Fibroblast of lung (primary cell): Measurements from ENCODE around the gene ZC3H12C. TPM values are rescaled to one million over a fixed set of nuclear protein-coding genes. Genes with fewer than 3 reads are reported as not detected.

Experiments
- DNase-seq, 2 donors: peaks; one replicate each; pipeline versions ENCODE4 v3.0.0 to v3.0.0-alpha.2; 2010; ENCODE audit warnings: low read depth in 2 of 2
- H2AFZ ChIP-seq: 2 replicates; pipeline ENCODE4 v1.5.1; 2012; ENCODE audit warnings: low read length, control low read depth, inconsistent platforms
- H3K27ac ChIP-seq: 2 replicates; pipeline ENCODE4 v1.5.1; 2011; ENCODE audit warnings: low read length, control low read depth; ENCODE audit not compliant: insufficient read depth
- H3K27me3 ChIP-seq: 2 replicates; pipeline ENCODE4 v1.5.1; 2011; ENCODE audit warnings: mild to moderate bottlenecking, low read length; ENCODE audit not compliant: control insufficient read depth, insufficient read depth
- H3K36me3 ChIP-seq: 2 replicates; pipeline ENCODE4 v1.5.1; 2011; ENCODE audit warnings: low read length; ENCODE audit not compliant: control insufficient read depth, insufficient read depth
- H3K4me1 ChIP-seq: 2 replicates; pipeline ENCODE4 v1.5.1; 2011; ENCODE audit warnings: low read length; ENCODE audit not compliant: control insufficient read depth, insufficient read depth; ENCODE audit errors: extremely low read depth
- H3K4me2 ChIP-seq: 2 replicates; pipeline ENCODE4 v1.5.1; 2011; ENCODE audit warnings: low read length, control low read depth; ENCODE audit not compliant: insufficient read depth; ENCODE audit errors: extremely low read depth
- H3K4me3 ChIP-seq, 4 experiments: fragments of 200-600 bp in 1 of 4; sonication (generic) in 1 of 4; replicated peaks in 1 of 4; 2 replicates each; pipeline ENCODE4 v1.5.1; 2011 to 2016; ENCODE audit warnings: low read length in 4 of 4, low read depth in 3 of 4, mild to moderate bottlenecking in 3 of 4, control low read depth in 2 of 4, inconsistent platforms in 1 of 4, mixed read lengths in 1 of 4; ENCODE audit not compliant: insufficient read depth in 1 of 4; ENCODE audit errors: control extremely low read depth in 1 of 4
- H3K79me2 ChIP-seq: 2 replicates; pipeline ENCODE4 v1.5.1; 2012; ENCODE audit warnings: mild to moderate bottlenecking, low read length, inconsistent platforms; ENCODE audit not compliant: control insufficient read depth, insufficient read depth
- H3K9ac ChIP-seq: 2 replicates; pipeline ENCODE4 v1.5.1; 2011; ENCODE audit warnings: mild to moderate bottlenecking, low read length, control low read depth; ENCODE audit not compliant: insufficient read depth
- H3K9me3 ChIP-seq: 2 replicates; pipeline ENCODE4 v1.5.1; 2012; ENCODE audit warnings: low read depth, low read length; ENCODE audit not compliant: control insufficient read depth, insufficient read depth
- H4K20me1 ChIP-seq: 2 replicates; pipeline ENCODE4 v1.5.1; 2011; ENCODE audit warnings: low read length; ENCODE audit not compliant: control insufficient read depth, insufficient read depth; ENCODE audit errors: extremely low read depth
- EZH2 ChIP-seq: IDR thresholded peaks from 2 replicates; pipeline ENCODE4 v1.5.1; 2012; ENCODE audit warnings: low read length, control low read depth, mild to moderate bottlenecking; ENCODE audit errors: missing control alignments
- polyA plus RNA-seq, 2 donors: library from polyadenylated mRNA; depleted of rRNA in 1 of 2; stranded (reverse) in 1 of 2; unstranded in 1 of 2; fragments of >200 nt; gene quantifications; 2 replicates each; pipeline ENCODE4 v1.2.1, GENCODE V29; 2011 to 2012; ENCODE audit warnings: missing spikeins in 1 of 2
- total RNA-seq: library from RNA; depleted of rRNA; stranded (reverse); fragments of >200 nt; gene quantifications from 2 replicates; pipeline ENCODE4 v1.2.1, GENCODE V29; 2014
- TF ChIP-seq, protein P1 (sequence below), 2 donors: IDR thresholded peaks in 1 of 2; conservative IDR thresholded peaks in 1 of 2; 1 replicate in 1 of 2; 2 replicates in 1 of 2; pipeline ENCODE4 v1.5.1; 2011 to 2012; ENCODE audit warnings: low read length in 2 of 2, control low read depth in 1 of 2, inconsistent platforms in 1 of 2, low read depth in 1 of 2, mild to moderate bottlenecking in 1 of 2

Gene ZC3H12C
- total and polyA plus RNA-seq, 2 donors (not counting 1 experiment from before 2014, with no cell fraction given), result 7.2 to 10.1 TPM

DNA sequence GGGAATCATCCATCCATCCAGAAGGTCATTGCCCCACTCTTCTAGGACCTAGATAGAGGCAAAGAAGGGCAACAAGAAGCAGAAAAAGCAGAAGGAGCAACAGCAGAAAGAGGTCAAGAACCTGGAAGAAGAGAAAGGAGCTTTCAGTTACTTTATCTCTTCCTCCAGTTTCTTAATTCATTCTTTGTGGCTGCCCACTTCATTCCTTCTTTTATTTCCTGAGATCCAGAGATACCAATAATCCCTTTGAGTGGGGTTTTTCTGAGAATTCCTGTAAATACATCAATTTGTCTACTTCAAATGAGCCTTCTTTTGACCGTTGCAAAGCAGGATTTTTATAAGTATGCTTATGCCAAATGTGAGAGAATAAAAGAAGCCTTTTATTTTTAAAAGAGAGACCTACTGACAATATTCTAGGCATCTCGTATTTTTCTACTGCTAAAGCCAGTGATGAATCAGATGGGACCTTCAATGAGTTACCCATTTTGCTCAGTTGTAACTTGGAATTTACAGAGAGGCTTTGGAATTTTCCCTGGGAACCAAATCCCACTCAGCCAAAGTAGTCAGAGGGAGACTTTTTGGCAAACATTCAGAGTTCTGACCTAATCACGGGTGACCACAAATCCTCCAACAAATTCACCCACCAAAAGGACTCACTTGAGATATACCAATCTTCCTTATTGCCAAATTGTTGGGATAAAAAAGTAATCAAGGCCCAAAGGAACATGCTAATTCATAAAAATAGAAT, 54.9 kb downstream of the ZC3H12C start:
- DNase-seq, result peak; percentile 83 to 93
- no peak overlapping the region for H2AFZ ChIP-seq
- no peaks in the 10 kb centered on the region for H3K9me3 ChIP-seq
- TF ChIP-seq, protein P1, sequence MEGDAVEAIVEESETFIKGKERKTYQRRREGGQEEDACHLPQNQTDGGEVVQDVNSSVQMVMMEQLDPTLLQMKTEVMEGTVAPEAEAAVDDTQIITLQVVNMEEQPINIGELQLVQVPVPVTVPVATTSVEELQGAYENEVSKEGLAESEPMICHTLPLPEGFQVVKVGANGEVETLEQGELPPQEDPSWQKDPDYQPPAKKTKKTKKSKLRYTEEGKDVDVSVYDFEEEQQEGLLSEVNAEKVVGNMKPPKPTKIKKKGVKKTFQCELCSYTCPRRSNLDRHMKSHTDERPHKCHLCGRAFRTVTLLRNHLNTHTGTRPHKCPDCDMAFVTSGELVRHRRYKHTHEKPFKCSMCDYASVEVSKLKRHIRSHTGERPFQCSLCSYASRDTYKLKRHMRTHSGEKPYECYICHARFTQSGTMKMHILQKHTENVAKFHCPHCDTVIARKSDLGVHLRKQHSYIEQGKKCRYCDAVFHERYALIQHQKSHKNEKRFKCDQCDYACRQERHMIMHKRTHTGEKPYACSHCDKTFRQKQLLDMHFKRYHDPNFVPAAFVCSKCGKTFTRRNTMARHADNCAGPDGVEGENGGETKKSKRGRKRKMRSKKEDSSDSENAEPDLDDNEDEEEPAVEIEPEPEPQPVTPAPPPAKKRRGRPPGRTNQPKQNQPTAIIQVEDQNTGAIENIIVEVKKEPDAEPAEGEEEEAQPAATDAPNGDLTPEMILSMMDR (conservative IDR thresholded peaks at IDR 0.05 in 1 of 2, IDR thresholded peaks at IDR 0.05 in 1 of 2; ENCODE audit: low read depth in 1 of 2, low read length in 2 of 2), result no peak
- TF ChIP-seq EZH2, result no peak
- no peak overlapping the region for H3K4me3 ChIP-seq
- H3K36me3 ChIP-seq, result no peaks in the 10 kb centered on the region
- H3K27ac ChIP-seq, result no peak overlapping the region
- H3K79me2 ChIP-seq, result peaks cover 11% of the 10 kb centered on the region
- no peak overlapping the region for H3K9ac ChIP-seq
- no peaks in the 10 kb centered on the region for H4K20me1 ChIP-seq
- no peaks in the 10 kb centered on the region for H3K27me3 ChIP-seq
- peaks cover 7% of the 10 kb centered on the region for H3K4me1 ChIP-seq
- no peak overlapping the region for H3K4me2 ChIP-seq

DNA sequence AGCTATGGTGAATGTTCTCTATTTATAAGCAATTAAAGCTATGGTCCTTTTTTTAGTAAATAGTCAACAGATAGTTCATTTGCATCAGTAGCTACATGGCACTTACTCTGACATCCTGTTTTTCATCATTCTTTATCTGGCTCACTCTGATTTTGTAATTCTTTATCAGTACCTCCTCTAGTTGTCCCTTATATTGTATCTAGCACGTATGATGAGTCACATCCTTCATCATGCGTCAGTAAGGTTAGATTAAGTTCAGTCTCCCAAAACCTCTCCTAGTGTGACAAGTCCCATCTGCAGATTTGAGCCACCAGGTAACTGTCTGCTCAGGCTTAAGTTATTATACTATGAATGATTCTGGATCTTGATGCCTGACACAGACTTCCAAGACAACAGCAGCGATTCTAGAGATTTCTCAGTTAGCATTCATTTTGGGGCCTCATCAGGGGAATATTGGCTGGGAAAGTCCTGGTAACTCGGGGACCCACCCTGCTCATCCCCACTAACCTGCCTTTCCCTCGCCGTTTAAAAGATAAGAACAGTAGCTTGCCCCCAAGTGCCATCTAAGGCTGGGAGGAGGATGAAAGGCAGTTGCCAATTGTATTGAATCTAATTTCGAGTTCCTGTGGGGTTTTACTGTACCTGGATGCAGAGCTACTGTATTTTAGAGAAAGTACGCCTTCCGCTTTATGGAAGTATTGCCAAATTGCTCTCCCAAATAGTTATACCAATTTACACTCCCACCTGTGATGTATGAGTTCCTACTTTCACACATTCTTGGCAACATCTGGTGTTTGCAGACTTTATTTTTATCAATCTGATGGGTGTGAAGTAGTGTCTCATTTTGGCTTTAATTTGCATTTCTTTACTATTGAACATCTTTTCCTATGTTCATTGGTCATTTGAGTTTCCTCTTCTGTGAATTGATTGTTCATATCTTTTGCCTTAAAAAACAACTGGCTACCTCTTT, 55.9 kb downstream of the ZC3H12C start:
- Histone ChIP-seq H3K9me3 (no peaks in the 10 kb centered on the region), H3K4me3 (no peak overlapping the region), H3K9ac (no peak overlapping the region), H3K79me2 (peaks cover 11% of the 10 kb centered on the region), H3K27ac (peak overlapping the region; percentile 18), H3K4me2 (no peak overlapping the region), H3K4me1 (peaks cover 7% of the 10 kb centered on the region), H4K20me1 (no peaks in the 10 kb centered on the region), H2AFZ (no peak overlapping the region), H3K27me3 (no peaks in the 10 kb centered on the region), H3K36me3 (no peaks in the 10 kb centered on the region)
- DNase-seq, result peak; percentile 78 to 87
- TF ChIP-seq, protein P1 (conservative IDR thresholded peaks at IDR 0.05 in 1 of 2, IDR thresholded peaks at IDR 0.05 in 1 of 2; ENCODE audit: low read depth in 1 of 2, low read length in 2 of 2), result no peak

DNA sequence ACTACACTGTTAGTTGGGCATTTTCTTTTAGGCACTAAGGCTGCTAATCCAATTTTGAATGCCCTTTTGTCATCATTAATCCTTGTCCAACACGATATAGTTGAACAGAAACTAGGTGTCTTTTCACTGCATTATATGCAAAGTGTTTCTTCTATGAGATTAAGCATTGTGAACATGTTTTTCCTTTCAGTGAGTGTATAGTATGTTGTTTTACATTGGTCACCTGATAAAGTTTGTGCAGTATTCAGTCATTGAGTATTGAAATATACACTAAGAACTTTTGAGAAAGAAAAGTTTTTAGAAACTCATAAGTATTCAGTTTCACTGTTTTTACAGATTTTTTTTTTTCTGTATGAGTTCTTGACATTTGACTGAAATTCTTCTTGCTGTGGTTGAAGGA, 59.0 kb downstream of the ZC3H12C start:
- no peak overlapping the region for H3K27ac ChIP-seq
- no peak overlapping the region for H3K9ac ChIP-seq
- no peak overlapping the region for H3K4me2 ChIP-seq
- H3K9me3 ChIP-seq, result no peaks in the 10 kb centered on the region
- no peak for DNase-seq
- no peaks in the 10 kb centered on the region for H3K27me3 ChIP-seq
- H3K4me1 ChIP-seq, result peaks cover 7% of the 10 kb centered on the region
- no peaks in the 10 kb centered on the region for H4K20me1 ChIP-seq
- TF ChIP-seq, protein P1 (conservative IDR thresholded peaks at IDR 0.05 in 1 of 2, IDR thresholded peaks at IDR 0.05 in 1 of 2; ENCODE audit: low read depth in 1 of 2, low read length in 2 of 2), result no peak
- TF ChIP-seq EZH2, result no peak
- H2AFZ ChIP-seq, result no peak overlapping the region
- peaks cover 4% of the 10 kb centered on the region for H3K79me2 ChIP-seq
- no peaks in the 10 kb centered on the region for H3K36me3 ChIP-seq
- H3K4me3 ChIP-seq, result no peak overlapping the region
